Ishikawa (cell line): ENCODE measurements around the gene FFAR4.

Experiments
- EGR1 ChIP-seq: IDR thresholded peaks from 2 replicates; pipeline ENCODE4 v1.6.1; 2012
- EP300 ChIP-seq: IDR thresholded peaks from 2 replicates; pipeline ENCODE4 v1.6.1; 2012; ENCODE audit warnings: borderline replicate concordance
- MAX ChIP-seq: IDR thresholded peaks from 2 replicates; pipeline ENCODE4 v1.6.1; 2012
- NFIC ChIP-seq: IDR thresholded peaks from 2 replicates; pipeline ENCODE4 v1.6.1; 2012
- TAF1 ChIP-seq: IDR thresholded peaks from 2 replicates; pipeline ENCODE4 v1.6.1; 2012; ENCODE audit warnings: low read depth, mild to moderate bottlenecking
- TEAD4 ChIP-seq: IDR thresholded peaks from 2 replicates; pipeline ENCODE4 v1.6.1; 2012

The FFAR4 gene

DNA sequence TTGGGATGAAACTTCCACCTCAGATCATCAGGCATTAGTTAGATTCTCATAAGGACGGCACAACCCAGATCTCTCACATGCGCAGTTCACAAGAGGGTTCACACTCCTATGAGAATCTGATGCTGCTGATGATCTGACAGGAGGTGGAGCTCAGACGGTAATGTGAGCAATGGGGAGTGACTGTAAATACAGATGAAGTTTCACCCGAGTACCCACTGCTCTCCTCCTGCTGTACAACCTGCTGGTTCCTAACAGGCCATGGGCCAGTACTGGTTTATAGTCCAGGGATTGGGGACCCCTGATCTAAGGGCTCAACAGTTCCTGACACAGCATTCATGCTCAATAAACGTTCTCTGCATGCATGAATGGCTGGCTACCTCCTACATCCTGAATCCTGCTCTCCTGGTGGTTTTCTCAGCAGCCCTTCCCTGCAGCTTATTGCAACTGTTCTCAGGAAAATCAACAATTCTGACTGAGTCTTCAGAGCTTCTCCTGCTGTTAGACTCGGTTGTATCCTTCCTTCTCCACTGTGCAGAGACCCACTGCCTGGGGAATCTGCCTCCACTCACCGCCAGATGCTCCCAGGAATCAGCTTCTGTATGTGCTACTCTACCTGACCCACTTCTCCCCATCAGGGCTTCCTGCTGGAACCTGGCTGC, 63.3 kb downstream of the FFAR4 start:
- TF ChIP-seq EP300 (no peak), MAX (no peak), EGR1 (no peak), TEAD4 (no peak), TAF1 (no peak), NFIC (no peak)

DNA sequence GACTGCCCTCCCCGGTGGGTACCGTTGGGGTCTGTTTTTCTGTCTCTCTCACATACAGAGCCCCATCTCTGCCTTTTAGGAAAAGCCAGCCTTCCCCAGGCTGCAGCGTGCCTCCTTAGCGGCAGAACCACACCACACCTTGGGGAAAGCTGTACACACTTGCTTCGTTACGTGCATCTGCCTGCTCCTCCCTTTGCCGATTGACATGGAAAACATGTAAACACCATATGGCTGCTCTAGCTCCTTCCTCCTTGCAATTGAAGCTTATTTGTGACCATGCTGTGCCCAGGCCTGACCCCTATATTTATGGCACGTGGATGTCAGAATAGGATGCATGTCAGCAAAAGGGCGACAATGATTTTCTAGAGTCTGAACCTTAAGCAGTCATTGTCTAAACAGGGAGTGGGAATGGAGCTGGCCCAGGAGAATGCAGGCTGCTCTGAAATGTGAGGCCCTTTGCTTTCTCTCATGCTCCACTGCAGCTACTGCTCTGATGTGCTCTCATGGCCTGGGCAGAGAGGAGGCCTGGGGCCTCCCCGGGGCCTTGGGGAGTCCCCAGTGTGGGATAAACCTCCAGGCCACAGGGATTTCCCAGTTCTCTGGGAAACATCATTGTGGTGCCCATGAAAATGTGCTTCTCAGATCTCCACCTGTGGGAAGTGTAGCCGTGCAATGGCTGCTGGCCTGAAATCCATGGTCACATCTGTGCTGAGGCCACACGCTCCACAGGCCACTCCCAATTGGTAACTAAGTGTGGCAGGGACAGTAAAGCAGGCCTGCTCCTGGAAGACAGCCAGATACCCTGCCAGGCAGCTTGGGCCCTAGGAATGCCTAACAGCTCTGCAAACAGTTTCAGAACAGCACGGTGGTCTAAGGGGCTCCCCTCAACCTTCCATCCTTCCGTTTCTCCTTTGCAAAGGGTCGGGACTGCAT, 64.4 kb downstream of the FFAR4 start:
- peak; percentile 8; the same call in 1 of the 2 replicates for TF ChIP-seq NFIC
- no peak for TF ChIP-seq TEAD4
